HEK293 (cell line): ENCODE measurements around the gene ZER1.

Source experiments
- BCL11B ChIP-seq: fragments of 450-650 bp; formaldehyde crosslinking; IDR thresholded peaks from 2 replicates; pipeline ENCODE4 v1.5.1; 2016; ENCODE audit warnings: low read depth, missing biosample characterization, missing genetic modification characterization
- FEZF1 ChIP-seq: fragments of 450-650 bp; formaldehyde crosslinking; IDR thresholded peaks from 2 replicates; pipeline ENCODE4 v1.5.1; 2016; ENCODE audit warnings: missing biosample characterization, missing genetic modification characterization
- GLIS1 ChIP-seq: fragments of 450-650 bp; formaldehyde crosslinking; IDR thresholded peaks from 2 replicates; pipeline ENCODE4 v1.5.1; 2016; ENCODE audit warnings: missing biosample characterization, missing genetic modification characterization
- KLF9 ChIP-seq: fragments of 450-650 bp; formaldehyde crosslinking; IDR thresholded peaks from 2 replicates; pipeline ENCODE4 v1.5.1; 2016; ENCODE audit warnings: missing biosample characterization, missing genetic modification characterization, low read depth
- OSR2 ChIP-seq: fragments of 450-650 bp; formaldehyde crosslinking; IDR thresholded peaks from 2 replicates; pipeline ENCODE4 v1.5.1; 2016; ENCODE audit warnings: missing biosample characterization, missing genetic modification characterization
- SP2 ChIP-seq: fragments of 450-650 bp; formaldehyde crosslinking; IDR thresholded peaks from 2 replicates; pipeline ENCODE4 v1.5.1; 2016; ENCODE audit warnings: missing biosample characterization, missing genetic modification characterization
- YY1 ChIP-seq: fragments of 450-650 bp; formaldehyde crosslinking; IDR thresholded peaks from 2 replicates; pipeline ENCODE4 v1.5.1; 2018; ENCODE audit warnings: missing biosample characterization, missing genetic modification characterization
- ZBTB17 ChIP-seq: fragments of 450-650 bp; formaldehyde crosslinking; IDR thresholded peaks from 2 replicates; pipeline ENCODE4 v1.5.1; 2016; ENCODE audit warnings: missing biosample characterization, missing genetic modification characterization
- ZNF133 ChIP-seq: fragments of 450-650 bp; formaldehyde crosslinking; IDR thresholded peaks from 2 replicates; pipeline ENCODE4 v1.5.1; 2016; ENCODE audit warnings: missing biosample characterization, missing genetic modification characterization
- ZNF169 ChIP-seq: fragments of 450-650 bp; formaldehyde crosslinking; IDR thresholded peaks from 2 replicates; pipeline ENCODE4 v1.5.1; 2016; ENCODE audit warnings: missing biosample characterization, missing genetic modification characterization
- ZNF214 ChIP-seq: fragments of 450-650 bp; formaldehyde crosslinking; IDR thresholded peaks from 2 replicates; pipeline ENCODE4 v1.5.1; 2017; ENCODE audit warnings: missing biosample characterization, mild to moderate bottlenecking, missing genetic modification characterization, borderline replicate concordance
- ZNF221 ChIP-seq: fragments of 450-650 bp; formaldehyde crosslinking; IDR thresholded peaks from 2 replicates; pipeline ENCODE4 v1.5.1; 2017; ENCODE audit warnings: missing biosample characterization, missing genetic modification characterization, borderline replicate concordance
- ZNF239 ChIP-seq: fragments of 450-650 bp; formaldehyde crosslinking; IDR thresholded peaks from 2 replicates; pipeline ENCODE4 v1.5.1; 2016; ENCODE audit warnings: missing biosample characterization, missing genetic modification characterization
- ZNF248 ChIP-seq: fragments of 450-650 bp; formaldehyde crosslinking; IDR thresholded peaks from 2 replicates; pipeline ENCODE4 v1.5.1; 2017; ENCODE audit warnings: missing biosample characterization, missing genetic modification characterization
- ZNF266 ChIP-seq: fragments of 450-650 bp; formaldehyde crosslinking; IDR thresholded peaks from 2 replicates; pipeline ENCODE4 v1.5.1; 2016; ENCODE audit warnings: missing biosample characterization, missing genetic modification characterization, low read depth
- ZNF394 ChIP-seq: fragments of 450-650 bp; formaldehyde crosslinking; IDR thresholded peaks from 2 replicates; pipeline ENCODE4 v1.5.1; 2016; ENCODE audit warnings: missing biosample characterization, missing genetic modification characterization, mild to moderate bottlenecking, moderate library complexity, borderline replicate concordance
- ZNF404 ChIP-seq: fragments of 450-650 bp; formaldehyde crosslinking; IDR thresholded peaks from 2 replicates; pipeline ENCODE4 v1.5.1; 2017; ENCODE audit warnings: missing biosample characterization, missing genetic modification characterization
- ZNF433 ChIP-seq: fragments of 450-650 bp; formaldehyde crosslinking; IDR thresholded peaks from 2 replicates; pipeline ENCODE4 v1.5.1; 2016; ENCODE audit warnings: missing biosample characterization, missing genetic modification characterization, low read depth
- ZNF530 ChIP-seq: fragments of 450-650 bp; formaldehyde crosslinking; IDR thresholded peaks from 2 replicates; pipeline ENCODE4 v1.5.1; 2016; ENCODE audit warnings: low read depth, missing biosample characterization, missing genetic modification characterization
- ZNF549 ChIP-seq: fragments of 450-650 bp; IDR thresholded peaks from 2 replicates; pipeline ENCODE4 v1.5.1; 2018; ENCODE audit warnings: missing biosample characterization, missing genetic modification characterization, mild to moderate bottlenecking, inconsistent platforms, moderate library complexity
- ZNF600 ChIP-seq: fragments of 450-650 bp; formaldehyde crosslinking; IDR thresholded peaks from 2 replicates; pipeline ENCODE4 v1.5.1; 2016; ENCODE audit warnings: missing biosample characterization, missing genetic modification characterization
- ZSCAN30 ChIP-seq: fragments of 450-650 bp; IDR thresholded peaks from 2 replicates; pipeline ENCODE4 v1.5.1; 2018; ENCODE audit warnings: missing biosample characterization, mild to moderate bottlenecking, missing genetic modification characterization, moderate library complexity
- TF ChIP-seq, protein P1 (sequence below): fragments of 450-650 bp; formaldehyde crosslinking; conservative IDR thresholded peaks from 2 replicates; pipeline ENCODE4 v1.5.1; 2016; ENCODE audit warnings: low read depth, missing biosample characterization, missing genetic modification characterization
- TF ChIP-seq, protein P2 (sequence below): fragments of 450-650 bp; formaldehyde crosslinking; IDR thresholded peaks from 2 replicates; pipeline ENCODE4 v1.5.1; 2016; ENCODE audit warnings: missing biosample characterization, missing genetic modification characterization
- TF ChIP-seq, protein P3 (sequence below): fragments of 450-650 bp; formaldehyde crosslinking; IDR thresholded peaks from 2 replicates; pipeline ENCODE4 v1.5.1; 2017; ENCODE audit warnings: missing biosample characterization, mild to moderate bottlenecking, missing genetic modification characterization, moderate library complexity
- TF ChIP-seq, protein P4 (sequence below): fragments of 450-650 bp; formaldehyde crosslinking; IDR thresholded peaks from 2 replicates; pipeline ENCODE4 v1.5.1; 2016; ENCODE audit warnings: missing biosample characterization, missing genetic modification characterization, borderline replicate concordance
- TF ChIP-seq, protein P5 (sequence below): fragments of 450-650 bp; formaldehyde crosslinking; IDR thresholded peaks from 2 replicates; pipeline ENCODE4 v1.5.1; 2016; ENCODE audit warnings: missing biosample characterization, missing genetic modification characterization
- TF ChIP-seq, protein P6 (sequence below): fragments of 450-650 bp; formaldehyde crosslinking; IDR thresholded peaks from 2 replicates; pipeline ENCODE4 v1.5.1; 2017; ENCODE audit warnings: missing biosample characterization, missing genetic modification characterization

ZER1 gene

DNA sequence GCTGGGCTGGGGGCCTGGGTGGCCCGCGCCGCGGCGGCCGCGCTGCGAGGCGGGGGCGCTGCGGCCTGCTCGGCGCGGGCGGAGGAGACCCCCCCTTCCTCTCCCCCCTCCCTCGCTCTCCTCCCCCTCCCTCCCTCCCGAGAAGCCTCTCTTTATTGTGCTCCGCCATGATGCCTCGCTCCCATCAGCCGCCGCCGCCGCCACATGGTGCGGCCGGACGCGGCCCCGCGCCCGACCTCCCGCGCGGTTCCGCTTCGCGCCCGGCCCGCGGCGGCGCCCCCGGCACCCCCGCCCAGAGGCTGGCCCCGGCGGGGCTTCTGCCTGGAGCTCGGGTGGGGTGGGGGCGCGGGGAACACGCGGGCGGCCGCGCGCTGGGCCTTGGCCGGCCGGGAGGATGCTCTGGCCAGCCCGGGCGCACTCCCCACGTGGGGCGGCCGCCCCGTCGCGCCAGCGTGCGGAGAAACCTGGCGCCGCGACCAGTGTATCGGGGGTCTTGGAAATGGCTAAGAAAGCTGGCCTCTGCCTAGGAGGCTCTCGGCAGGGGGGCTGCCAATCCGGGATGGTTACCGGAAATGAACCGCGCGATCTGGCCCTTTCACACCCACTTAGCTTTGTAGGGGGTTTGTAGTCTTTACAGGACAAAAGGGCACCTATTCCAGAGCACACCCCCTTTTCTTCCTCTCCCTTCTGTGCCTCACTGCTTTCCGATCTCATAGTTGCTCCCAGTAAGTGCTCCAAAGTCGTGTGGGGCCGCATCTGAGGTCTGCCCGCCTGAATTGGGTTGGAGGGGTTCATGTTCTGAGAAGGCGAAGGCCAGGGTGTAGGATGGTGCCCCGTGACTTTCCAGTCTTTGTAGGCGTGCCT lies 81.7 kb downstream of the ZER1 start (continued):
- TF ChIP-seq, protein P1, sequence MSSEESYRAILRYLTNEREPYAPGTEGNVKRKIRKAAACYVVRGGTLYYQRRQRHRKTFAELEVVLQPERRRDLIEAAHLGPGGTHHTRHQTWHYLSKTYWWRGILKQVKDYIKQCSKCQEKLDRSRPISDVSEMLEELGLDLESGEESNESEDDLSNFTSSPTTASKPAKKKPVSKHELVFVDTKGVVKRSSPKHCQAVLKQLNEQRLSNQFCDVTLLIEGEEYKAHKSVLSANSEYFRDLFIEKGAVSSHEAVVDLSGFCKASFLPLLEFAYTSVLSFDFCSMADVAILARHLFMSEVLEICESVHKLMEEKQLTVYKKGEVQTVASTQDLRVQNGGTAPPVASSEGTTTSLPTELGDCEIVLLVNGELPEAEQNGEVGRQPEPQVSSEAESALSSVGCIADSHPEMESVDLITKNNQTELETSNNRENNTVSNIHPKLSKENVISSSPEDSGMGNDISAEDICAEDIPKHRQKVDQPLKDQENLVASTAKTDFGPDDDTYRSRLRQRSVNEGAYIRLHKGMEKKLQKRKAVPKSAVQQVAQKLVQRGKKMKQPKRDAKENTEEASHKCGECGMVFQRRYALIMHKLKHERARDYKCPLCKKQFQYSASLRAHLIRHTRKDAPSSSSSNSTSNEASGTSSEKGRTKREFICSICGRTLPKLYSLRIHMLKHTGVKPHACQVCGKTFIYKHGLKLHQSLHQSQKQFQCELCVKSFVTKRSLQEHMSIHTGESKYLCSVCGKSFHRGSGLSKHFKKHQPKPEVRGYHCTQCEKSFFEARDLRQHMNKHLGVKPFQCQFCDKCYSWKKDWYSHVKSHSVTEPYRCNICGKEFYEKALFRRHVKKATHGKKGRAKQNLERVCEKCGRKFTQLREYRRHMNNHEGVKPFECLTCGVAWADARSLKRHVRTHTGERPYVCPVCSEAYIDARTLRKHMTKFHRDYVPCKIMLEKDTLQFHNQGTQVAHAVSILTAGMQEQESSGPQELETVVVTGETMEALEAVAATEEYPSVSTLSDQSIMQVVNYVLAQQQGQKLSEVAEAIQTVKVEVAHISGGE (tag by site-specific recombination): 0 out of 2 replicates have a peak, but pooled peaks have one; percentile 21
- no peak for TF ChIP-seq ZNF404 (tag by site-specific recombination)
- TF ChIP-seq ZNF266: no peak
- TF ChIP-seq ZNF169: no peak
- TF ChIP-seq ZSCAN30 (tag by site-specific recombination): 0 out of 2 replicates have a peak, but pooled peaks have one; percentile 38
- TF ChIP-seq ZNF133 (tag by site-specific recombination): no peak
- peak; percentile 71; the same call in 1 of the 2 replicates for TF ChIP-seq ZNF600 (tag by site-specific recombination)
- no peak for TF ChIP-seq ZNF433 (tag by site-specific recombination)
- TF ChIP-seq ZNF214 (tag by site-specific recombination): no peak
- peak; percentile 23; the same call in 1 of the 2 replicates for TF ChIP-seq ZNF394 (tag by site-specific recombination)
- TF ChIP-seq, protein P2, sequence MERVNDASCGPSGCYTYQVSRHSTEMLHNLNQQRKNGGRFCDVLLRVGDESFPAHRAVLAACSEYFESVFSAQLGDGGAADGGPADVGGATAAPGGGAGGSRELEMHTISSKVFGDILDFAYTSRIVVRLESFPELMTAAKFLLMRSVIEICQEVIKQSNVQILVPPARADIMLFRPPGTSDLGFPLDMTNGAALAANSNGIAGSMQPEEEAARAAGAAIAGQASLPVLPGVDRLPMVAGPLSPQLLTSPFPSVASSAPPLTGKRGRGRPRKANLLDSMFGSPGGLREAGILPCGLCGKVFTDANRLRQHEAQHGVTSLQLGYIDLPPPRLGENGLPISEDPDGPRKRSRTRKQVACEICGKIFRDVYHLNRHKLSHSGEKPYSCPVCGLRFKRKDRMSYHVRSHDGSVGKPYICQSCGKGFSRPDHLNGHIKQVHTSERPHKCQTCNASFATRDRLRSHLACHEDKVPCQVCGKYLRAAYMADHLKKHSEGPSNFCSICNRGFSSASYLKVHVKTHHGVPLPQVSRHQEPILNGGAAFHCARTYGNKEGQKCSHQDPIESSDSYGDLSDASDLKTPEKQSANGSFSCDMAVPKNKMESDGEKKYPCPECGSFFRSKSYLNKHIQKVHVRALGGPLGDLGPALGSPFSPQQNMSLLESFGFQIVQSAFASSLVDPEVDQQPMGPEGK (tag by site-specific recombination): peak; percentile 60
- TF ChIP-seq ZNF239: no peak
- TF ChIP-seq, protein P3, sequence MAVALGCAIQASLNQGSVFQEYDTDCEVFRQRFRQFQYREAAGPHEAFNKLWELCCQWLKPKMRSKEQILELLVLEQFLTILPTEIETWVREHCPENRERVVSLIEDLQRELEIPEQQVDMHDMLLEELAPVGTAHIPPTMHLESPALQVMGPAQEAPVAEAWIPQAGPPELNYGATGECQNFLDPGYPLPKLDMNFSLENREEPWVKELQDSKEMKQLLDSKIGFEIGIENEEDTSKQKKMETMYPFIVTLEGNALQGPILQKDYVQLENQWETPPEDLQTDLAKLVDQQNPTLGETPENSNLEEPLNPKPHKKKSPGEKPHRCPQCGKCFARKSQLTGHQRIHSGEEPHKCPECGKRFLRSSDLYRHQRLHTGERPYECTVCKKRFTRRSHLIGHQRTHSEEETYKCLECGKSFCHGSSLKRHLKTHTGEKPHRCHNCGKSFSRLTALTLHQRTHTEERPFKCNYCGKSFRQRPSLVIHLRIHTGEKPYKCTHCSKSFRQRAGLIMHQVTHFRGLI (tag by site-specific recombination): peak; percentile 19; the same call in 1 of the 2 replicates
- peak; percentile 98 for TF ChIP-seq GLIS1
- TF ChIP-seq, protein P4, sequence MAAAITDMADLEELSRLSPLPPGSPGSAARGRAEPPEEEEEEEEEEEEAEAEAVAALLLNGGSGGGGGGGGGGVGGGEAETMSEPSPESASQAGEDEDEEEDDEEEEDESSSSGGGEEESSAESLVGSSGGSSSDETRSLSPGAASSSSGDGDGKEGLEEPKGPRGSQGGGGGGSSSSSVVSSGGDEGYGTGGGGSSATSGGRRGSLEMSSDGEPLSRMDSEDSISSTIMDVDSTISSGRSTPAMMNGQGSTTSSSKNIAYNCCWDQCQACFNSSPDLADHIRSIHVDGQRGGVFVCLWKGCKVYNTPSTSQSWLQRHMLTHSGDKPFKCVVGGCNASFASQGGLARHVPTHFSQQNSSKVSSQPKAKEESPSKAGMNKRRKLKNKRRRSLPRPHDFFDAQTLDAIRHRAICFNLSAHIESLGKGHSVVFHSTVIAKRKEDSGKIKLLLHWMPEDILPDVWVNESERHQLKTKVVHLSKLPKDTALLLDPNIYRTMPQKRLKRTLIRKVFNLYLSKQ (tag by site-specific recombination): no peak
- no peak for TF ChIP-seq ZNF248 (tag by site-specific recombination)
- TF ChIP-seq, protein P5, sequence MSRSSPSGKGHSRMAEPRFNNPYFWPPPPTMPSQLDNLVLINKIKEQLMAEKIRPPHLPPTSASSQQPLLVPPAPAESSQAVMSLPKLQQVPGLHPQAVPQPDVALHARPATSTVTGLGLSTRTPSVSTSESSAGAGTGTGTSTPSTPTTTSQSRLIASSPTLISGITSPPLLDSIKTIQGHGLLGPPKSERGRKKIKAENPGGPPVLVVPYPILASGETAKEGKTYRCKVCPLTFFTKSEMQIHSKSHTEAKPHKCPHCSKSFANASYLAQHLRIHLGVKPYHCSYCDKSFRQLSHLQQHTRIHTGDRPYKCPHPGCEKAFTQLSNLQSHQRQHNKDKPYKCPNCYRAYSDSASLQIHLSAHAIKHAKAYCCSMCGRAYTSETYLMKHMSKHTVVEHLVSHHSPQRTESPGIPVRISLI (tag by site-specific recombination): no peak
- TF ChIP-seq KLF9: peak; percentile 77
- no peak for TF ChIP-seq ZBTB17 (tag by site-specific recombination)
- TF ChIP-seq FEZF1: no peak; the same call in 1 of the 2 replicates
- TF ChIP-seq OSR2 (tag by site-specific recombination): no peak
- no peak for TF ChIP-seq BCL11B (tag by site-specific recombination)
- 0 out of 2 replicates have a peak, but pooled peaks have one; percentile 50 for TF ChIP-seq YY1 (tag by site-specific recombination)
- no peak for TF ChIP-seq ZNF530 (tag by site-specific recombination)
- TF ChIP-seq, protein P6, sequence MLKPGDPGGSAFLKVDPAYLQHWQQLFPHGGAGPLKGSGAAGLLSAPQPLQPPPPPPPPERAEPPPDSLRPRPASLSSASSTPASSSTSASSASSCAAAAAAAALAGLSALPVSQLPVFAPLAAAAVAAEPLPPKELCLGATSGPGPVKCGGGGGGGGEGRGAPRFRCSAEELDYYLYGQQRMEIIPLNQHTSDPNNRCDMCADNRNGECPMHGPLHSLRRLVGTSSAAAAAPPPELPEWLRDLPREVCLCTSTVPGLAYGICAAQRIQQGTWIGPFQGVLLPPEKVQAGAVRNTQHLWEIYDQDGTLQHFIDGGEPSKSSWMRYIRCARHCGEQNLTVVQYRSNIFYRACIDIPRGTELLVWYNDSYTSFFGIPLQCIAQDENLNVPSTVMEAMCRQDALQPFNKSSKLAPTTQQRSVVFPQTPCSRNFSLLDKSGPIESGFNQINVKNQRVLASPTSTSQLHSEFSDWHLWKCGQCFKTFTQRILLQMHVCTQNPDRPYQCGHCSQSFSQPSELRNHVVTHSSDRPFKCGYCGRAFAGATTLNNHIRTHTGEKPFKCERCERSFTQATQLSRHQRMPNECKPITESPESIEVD (tag by site-specific recombination): no peak
- TF ChIP-seq SP2 (tag by site-specific recombination): peak; percentile 40
- TF ChIP-seq ZNF221 (tag by site-specific recombination): no peak
- TF ChIP-seq ZNF549 (tag by site-specific recombination): no peak
